CD4-positive, alpha-beta T cell treated with Interleukin-4 for 4 hours (primary cell): ENCODE data around the gene ROPN1.
A peak's percentile ranks its signal among the peaks of the same experiment; 100 is the strongest.
"Not testable (repeated sequence)": the region's sequence is repeated elsewhere in the genome, so short reads cannot be mapped to it uniquely, and the experiment has no call there.

Experiments used
- DNase-seq: peaks from one replicate; pipeline ENCODE4 v3.0.0-alpha.2; 2020

Gene ROPN1

DNA sequence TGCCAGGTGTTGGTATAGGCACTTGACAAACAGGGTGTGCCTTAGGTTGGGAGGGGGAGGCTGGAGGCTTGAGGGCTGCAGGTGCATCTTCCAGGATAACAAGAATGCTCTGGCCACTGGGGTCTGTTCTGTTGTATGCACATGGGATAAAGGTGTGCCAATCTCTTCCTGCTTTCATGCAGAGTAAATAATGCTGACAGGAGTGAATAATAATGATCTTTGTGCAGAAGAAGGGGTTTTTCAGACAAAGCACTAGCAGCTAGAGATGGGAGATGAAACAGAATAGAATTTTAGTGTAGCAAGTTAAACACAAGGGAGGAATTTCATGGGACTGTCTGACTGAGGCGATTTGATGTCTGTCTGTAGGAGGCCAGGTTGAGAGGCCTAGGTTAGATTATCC is 1.9 kb upstream of the ROPN1 start:
- no peak for DNase-seq

DNA sequence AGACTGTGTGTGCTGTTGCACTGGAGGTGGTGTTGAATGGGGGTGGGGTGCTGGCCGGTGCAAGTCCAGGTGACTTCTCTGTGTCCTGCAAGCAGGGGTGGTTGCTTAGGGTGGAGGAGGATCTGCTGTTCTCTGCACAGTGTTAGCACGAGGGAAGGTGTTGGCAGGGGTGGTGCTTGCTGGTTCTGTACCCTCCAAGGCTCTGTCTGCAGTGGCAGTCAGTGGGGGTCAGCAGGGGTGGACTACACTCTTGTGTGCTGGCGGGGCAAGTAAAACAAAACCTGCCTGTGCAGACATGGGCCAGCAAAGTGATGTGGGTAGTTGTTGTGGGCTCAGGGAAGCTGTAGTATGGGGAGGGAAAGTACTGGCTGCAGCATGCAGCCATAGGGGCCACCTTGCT is 5.5 kb downstream of the ROPN1 start:
- no peak for DNase-seq

DNA sequence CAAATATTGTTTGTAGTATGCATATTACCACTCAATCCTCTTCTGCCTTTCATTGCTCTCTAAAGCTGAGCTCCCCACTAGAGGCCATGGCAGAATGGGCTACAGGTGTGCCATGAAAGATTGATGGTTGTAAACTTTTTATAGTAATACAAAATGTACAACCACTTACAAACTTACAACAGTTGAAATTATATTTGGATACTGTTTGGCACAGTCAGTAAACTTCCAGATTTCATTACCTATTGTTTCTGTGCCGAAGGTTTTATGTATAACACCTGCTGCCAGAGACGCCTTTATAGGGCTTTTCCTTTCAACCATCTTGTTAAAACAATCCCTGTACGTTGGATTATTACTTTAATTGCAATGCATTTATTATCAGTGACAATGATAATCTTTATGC is 7.0 kb downstream of the ROPN1 start:
- no peak for DNase-seq

DNA sequence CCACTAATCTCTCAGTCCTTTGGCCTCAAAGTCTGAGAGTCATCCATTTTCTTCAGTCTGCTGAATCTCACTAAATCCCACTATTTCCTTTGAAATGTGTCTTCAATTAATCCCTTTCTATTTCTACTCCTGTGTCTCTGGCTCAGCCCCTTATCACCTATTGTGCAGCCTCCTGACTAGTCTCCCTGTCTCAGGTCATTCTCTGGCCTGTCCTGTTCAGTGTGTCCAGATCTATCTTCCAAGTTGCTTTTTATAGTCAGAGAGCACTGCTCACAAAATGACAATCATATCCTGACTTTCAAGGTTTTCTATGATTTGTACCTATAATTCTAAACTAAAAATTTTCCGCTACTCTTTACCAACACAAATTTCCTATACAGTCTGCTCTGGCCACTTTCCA is 7.6 kb downstream of the ROPN1 start:
- no peak for DNase-seq

DNA sequence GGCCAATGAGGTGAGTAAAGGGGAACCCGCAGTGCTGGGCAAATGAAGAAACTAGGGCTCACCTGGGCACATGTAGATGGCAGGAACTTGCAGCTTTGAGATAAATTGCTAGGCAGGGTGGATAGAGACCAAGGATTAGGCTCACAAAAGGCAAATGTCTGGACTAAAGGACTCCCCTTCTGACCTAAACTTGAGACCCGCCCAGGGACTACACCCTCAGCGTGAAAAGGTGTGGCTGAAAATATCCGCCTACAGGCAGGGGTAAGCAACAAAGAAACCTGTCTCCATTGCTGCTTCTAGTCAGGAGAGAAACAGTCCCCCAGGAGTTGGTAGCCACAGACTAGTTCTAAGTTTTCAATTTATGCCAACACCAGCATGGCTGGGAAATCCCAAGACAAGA is 10.6 kb downstream of the ROPN1 start:
- not testable (repeated sequence) for DNase-seq

DNA sequence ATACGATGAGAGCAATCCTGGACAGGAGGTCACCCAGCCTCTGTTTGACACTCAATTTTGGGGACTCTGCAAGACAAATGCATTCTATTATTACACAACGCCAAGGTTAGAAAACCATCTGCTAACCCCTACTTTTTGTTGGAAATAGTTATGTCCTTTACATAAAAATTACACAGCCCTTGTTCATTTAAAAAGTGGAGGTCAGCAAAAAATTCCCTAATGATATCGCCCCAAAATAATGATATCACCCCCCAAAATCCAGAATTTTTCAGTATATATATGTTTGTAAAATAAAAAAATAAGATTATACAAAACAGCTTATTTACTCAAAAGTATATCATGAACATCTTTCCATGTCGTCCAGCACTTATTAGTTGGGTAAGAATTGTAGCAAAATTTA is 11.4 kb downstream of the ROPN1 start:
- DNase-seq, result no peak

DNA sequence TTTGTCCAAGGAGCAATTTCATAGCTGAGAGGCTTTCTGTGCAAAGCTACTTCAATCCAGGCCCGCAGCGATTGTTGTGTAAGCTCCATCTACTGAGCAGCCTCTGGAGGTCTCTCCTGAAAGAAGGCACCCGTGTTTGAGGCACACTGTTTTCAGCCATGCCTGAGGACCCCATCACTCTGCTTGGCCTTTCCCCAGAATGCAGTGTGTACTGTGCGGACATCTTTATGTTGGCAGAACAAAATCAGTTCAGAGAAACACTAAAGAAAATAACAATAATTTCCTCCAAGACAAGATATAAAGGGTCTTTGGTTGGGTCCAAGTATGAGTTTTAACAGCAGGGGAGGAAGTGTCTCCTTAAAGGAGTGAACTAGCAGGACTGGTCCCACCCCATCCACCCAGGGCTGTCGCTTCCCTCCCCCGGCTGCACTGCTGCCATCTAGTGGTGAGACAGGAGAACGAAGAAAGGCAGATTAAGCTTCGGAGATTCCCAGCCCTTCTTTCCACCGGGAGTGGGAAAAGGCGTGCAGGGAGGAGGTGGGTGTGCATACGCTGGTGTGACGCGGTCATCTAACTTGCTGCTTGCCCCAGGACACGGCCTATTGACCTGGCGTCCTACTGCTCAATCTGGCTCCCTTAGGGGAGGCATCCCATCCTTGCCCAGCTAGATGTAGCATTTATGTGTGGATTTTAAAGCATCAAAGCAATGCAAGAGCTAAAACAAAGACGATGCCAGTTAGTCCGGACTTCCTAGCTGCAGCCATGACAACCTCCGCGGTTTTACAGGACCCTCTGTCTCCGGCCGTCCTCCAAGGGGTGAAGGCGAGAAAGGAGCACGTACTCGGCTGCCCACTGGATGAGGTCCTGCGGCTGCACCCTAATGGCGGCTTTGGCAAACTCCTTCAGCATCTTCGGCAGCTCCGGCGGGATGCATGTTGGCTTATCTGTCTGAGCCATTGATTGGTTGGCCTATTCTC is 12.1 kb downstream of the ROPN1 start:
- peak; percentile 43 for DNase-seq

DNA sequence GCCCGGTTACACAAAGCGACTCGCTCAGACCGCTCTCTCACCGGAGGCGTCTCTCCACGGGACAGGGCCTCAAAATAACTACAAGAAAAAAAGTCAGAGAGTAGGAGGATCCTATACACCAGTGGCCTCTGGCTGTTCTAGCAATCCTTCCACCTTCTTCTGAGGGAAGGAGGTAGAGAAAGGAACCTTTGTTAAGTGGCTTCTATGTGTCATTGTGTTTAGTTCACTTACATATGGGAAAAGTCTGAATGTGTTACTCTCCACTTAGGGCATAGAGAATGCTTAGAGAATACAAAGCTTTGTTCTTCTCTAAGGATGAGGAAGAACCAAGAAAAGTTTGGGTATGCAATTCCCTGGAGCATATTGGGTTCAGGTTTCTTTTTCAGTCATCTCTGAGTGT is 15.0 kb downstream of the ROPN1 start:
- DNase-seq, result not testable (repeated sequence)

DNA sequence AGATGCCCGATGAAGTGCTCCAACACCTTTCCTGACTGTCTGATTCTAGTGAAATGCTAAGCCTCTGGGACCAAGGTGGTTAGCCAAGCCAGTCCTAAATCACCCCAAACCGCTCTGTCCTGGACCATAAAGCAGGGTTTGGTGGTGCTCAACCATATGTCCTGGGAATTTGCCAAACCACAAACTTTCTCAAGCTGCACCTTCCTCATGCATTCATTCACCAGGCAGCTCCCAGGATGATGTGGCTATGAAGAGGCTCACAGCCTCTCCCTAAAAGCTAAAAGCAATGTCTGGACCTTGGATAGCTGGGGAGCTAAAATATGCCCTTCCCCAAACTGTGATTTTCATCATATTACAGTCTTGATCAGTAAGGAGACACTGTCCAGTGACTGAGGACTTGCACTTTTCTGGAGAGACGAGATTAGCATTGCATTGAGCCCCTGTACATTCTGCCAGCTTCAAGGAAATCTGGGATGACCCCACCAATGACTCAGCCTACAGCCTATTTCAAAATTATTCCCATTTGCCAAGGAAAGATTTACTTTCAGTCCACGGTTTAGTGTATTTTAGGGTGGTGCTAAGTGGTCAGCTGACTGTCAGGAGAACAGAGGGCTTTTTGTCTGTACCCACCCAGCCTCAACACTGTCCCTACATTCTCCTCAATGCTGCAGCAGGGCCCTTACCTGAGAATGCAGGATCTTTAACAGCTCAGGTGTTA is 15.6 kb downstream of the ROPN1 start:
- not testable (repeated sequence) for DNase-seq

DNA sequence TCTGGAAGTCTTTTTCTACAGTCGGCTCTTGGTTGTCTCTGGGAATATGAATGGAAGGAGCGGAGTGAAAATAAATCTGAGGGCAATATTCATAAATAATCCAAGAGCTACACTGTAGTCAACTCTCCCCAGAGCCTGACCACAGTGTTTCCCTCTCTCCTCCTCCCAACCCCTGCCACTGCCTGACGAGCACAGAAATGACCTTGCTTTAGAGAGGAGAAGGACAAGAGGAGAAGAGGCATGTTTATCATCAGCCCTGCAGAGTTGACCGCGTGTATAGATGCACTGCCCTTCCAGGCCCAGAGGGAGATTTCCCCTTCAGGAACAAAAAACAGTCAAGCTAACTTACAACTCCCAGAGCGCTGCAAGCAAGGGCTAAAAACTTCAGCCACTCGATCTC is 16.9 kb downstream of the ROPN1 start:
- DNase-seq, result not testable (repeated sequence)

DNA sequence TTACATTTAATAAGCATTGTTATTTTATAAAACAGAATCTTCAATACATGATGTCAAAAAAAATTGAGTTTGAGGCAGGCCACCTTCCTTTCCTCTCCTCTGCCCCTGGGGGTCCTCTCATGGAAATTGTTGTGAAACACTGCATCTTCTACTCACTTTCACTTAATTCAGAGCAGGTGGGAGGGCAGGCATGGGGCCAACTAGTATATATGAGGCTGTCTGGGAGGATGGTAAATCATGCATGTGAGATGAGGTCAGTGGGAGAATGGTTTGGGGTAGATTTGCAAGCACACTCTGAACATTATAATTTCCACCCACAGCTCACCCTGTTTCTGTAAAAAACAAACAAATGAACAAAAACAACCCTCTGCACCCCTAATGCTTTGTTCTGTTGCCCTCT is 20.5 kb downstream of the ROPN1 start:
- DNase-seq, result no peak

DNA sequence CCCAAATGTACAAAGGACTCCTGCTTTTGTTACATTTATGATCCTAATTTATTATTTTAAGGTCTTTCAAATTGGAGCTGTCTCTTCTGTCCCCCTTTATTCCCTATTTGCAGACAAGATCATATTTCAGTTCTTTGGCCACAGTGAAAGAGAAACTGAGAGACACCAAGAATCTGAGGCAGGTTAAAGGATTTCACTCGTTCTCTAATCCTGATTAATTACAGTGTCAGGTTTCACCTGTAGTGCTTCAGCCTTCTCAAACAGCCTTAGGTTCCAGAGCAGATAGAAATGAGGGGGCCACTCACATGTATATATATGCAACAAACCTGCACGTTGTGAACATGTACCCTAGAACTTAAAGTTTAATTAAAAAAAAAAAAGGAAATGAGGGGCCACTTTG is 24.7 kb downstream of the ROPN1 start:
- not testable (repeated sequence) for DNase-seq

DNA sequence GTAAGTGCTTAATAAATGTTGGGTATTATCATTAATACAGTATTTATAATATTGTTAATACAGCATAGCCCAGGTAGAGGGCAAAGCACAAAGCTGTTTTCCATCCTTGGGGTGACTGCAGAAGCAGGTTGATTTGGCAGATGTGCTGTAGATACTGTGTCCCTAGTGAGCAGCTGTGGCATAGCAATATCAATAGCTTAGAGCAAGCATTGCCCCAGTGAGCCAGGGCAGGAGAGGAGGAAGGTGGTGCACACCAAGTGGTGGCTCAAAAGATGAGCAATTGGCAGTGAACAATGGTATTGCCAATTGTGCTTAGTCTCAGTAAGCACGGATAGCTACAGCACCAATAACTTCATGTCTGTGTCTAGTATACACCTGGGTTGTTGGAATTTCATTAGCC is 25.1 kb downstream of the ROPN1 start:
- not testable (repeated sequence) for DNase-seq

DNA sequence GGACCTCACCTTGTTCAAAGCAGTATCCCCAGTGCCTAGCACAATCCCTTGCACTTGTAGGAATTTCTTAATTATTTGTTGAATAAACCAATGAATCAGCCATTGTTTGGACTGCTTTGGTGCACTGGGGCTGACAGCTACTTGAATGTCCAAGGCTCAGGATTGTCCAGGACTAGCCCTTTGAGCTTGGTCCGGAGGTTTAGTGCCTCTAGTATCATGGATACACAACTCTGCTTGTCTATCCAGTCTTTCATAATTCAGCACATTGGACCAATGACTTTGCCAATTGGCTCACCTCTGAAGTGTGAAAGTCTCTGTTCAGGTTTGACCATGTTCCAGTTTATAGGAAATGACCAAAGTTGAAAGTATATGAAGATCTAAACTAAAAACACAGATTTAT is 27.1 kb downstream of the ROPN1 start:
- not testable (repeated sequence) for DNase-seq

DNA sequence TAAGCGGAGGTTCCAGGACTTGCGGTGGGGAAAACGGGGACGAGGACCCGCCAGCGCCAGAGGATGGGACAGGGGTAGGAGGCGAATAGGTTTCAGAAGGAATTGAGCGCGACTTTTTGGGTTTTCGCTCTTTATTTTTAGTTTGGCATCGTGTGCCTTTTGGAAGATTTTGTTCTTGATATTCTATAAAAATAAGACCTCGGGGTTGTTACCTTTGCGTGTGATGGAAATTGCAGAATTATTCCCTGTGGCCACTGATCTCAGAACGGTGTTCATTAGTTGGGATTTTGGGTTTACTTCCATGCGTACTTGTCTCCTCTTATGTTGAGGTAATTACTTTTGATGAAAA is 30.4 kb downstream of the ROPN1 start:
- DNase-seq, result no peak

DNA sequence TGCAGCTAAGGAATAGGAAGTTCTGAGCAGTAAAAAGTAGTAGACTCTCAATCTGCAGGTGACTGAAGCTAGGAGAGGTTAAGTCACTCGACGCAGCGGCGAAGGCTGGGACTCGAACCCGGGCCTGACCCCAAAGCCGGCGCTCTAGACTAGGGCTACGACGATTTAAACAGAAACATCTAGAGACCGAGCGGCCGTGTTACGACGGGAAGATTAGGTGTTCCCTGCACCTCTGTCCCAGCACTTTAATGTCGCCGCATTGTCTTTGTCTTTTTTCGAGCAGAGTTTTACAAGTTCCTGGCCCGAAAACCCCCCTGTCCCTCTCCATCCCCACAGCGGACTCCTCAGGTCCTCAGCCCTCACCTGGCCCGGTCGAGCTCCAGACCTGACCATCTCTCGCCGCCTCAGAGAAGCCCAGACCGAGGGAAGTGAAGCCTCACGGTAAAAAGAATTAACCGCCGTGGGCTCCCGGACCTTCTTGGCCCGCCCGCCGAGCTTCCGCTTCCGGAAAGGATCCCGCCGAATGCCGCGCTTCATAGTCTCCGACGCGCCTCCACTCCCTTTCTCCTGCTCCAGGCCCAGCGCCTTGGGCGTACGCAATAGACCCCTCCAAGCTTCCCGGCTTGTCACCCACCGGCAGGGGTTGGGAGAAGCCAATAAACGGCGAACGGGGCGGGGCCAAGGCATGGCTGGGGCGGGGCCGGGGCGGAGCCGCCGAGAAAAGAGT is 31.0 kb downstream of the ROPN1 start, which contains the start of gene CCDC14:
Gene CCDC14, minus strand, starts transcription at position 449 of the 727 bp plus-strand sequence. Its CDS starts 56 bp downstream, at position 393.
- DNase-seq, result peak; percentile 73

DNA sequence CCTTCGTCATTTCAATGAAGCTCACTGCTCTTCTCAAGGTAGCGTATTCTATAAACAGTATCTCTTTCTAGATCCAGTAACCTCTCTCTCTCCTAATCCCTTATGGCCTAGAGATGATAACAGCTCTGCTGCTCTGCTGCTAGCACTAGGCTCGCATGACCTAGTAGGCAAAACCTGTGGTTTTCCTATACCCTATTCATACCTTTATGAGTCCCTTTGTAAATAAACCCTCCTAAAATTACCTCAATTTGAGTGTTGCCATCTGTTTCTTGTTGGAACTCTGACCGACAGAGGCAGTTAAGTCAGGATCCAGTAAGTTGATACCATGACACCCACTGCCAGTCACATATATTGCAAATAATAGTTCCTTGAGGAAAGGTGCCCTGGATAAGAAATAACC is 38.2 kb downstream of the ROPN1 start:
- DNase-seq, result no peak

DNA sequence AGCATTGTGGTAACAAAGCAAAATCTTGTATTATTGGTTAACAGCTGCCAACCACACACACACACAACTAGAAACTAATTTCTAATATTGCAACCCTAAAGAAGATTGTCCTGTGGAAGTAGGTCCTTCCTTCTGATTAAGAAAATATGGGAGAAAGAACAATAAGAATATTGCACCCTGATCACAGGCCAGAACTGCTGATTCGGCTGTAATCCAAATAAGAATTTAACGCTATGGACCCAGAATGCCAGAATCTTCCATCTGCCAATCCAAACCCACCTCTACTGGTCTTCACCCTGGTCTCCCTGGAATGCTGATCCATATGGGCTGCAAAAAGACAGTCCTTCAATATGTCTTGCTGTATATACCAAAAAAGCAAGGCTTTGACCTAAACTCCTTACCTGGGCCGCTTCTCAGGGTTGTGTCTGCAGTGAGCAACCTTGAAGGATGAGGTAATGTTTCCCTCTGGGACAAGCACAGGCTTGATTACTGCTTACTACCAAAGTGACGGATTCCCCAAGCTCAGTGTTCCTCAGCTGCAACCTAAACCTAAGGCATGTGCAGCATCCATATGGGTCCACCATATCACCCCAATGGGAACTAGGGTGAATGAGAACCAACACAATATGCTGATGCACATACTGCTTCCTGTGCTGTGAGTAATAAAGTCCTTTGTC is 38.9 kb downstream of the ROPN1 start:
- no peak for DNase-seq

DNA sequence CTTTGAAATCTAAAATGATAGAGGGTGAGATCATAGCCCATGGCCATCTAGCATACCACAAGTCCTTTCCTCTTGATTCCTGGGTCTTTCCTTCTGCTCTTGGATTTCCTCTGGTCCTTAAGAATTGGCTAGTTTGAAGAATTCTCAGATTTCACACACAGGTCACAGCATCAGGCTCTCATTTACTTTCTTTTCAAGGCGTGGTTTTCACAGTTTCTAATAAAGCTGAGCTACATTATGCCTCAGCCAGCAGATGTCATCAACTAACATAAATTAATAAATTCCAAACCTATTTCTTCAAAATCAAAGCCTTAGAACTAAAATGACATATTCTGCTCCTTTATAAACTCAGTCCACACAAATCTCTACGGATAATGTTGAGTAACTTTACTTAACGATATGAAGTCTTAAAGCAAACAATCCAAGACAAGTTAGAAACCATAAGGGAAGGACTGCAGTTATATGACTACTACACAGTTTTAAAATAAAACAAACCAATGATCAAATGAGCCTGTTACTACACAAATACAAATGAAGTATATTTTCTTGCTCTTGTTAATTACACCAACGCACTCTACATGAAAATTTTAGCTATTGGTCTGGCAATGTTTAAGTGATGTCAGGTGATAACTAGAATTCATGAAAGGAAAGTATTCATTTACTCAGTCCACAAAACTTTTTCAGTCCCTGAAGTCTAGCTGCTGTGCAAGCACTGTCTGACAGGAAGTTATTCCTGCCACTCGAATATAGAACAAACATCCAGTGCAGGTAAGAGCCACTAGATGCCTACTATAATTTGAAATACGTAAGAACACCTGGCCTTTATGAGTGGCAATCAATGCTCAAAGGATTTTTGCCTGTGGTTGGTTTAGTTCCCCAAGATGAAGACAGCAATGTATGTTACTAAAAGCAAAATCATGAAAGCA is 40.1 kb downstream of the ROPN1 start:
- no peak for DNase-seq

DNA sequence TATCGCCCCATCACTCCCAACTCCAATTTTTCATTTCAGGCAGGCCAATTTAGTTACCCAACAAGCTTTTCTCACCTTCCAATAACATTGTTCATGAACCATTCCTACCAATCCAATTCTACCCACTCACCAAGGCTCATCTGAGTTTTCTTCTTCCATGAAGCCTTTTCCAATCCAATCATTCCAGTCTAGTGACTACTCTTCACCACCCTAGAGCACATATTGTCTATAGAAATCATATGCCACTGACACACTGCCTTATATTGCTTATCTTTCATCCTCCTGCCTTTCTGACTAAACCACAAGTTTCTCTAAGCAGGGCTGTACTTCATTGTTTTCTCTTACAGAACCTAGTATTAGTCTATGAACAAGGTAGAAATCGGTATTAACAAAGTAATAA is 42.3 kb downstream of the ROPN1 start:
- DNase-seq, result no peak

DNA sequence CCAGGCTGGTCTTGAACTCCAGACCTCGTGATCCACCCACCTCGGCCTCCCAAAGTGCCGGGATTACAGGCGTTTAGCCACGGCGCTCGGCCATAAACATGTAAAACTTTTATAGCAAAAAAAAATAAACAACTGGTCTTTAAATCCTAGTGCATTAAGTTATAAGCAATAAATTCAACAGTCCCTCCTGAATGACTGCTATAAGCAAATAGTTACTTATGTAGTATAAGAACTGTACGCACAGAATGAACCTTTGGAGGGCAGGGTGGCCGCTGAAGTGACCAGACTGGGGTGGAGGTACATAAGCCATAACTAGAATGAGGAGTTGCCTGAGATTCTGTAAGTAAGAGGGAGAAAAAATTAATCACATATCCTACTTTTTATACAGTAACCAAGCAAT is 43.5 kb downstream of the ROPN1 start:
- DNase-seq, result no peak

DNA sequence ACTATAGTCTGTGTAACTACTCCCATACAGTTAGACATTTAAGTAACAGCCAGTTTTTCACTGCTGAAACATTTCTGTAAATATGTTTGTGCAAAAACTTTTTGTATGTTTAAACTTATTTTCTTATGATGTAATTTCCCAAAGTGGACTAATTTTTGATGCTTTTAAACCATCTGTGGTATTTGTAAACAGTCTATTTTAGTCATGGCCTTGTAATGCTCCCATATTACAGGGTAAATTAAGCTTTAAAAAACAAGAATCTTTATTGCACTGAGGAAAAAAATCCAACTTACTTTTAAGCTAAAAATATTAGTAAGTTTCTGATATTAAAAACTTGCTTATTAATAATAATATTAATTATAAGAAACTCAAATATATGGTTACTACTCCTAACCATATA is 44.4 kb downstream of the ROPN1 start:
- no peak for DNase-seq
